Breast epithelium (tissue), 4 donors: ENCODE data around the gene SLC25A21. TPM values are rescaled to one million over a fixed set of nuclear protein-coding genes. Genes with fewer than 3 reads are reported as not detected.

Experiments
- DNase-seq, 2 donors: peaks; one replicate each; pipeline ENCODE4 v3.0.0-alpha.2; 2019; ENCODE audit warnings: low spot score in 2 of 2
- H3K27ac ChIP-seq, 2 donors: fragments of 200-600 bp; sonication (generic) in 1 of 2; one replicate each; pipeline ENCODE4 v1.5.1; 2016 to 2019; ENCODE audit warnings: mild to moderate bottlenecking in 1 of 2
- H3K27me3 ChIP-seq, 2 donors: fragments of 200-600 bp; sonication (generic) in 1 of 2; one replicate each; pipeline versions ENCODE4 v1.5.1 to v1.6.0; 2017 to 2019; ENCODE audit warnings: control low read depth in 1 of 2, mild to moderate bottlenecking in 1 of 2
- H3K36me3 ChIP-seq: fragments of 200-600 bp; one replicate; pipeline ENCODE4 v1.5.1; 2019
- H3K4me1 ChIP-seq, 2 donors: fragments of 200-600 bp; sonication (generic); one replicate each; pipeline ENCODE4 v1.5.1; 2016 to 2019; ENCODE audit warnings: control low read depth in 1 of 2
- H3K4me3 ChIP-seq, 3 donors: fragments of 200-600 bp; sonication (generic); 1 replicate in 2 of 3; 2 replicates in 1 of 3; pipeline ENCODE4 v1.5.1; 2016 to 2019; ENCODE audit warnings: mild to moderate bottlenecking in 3 of 3, moderate library complexity in 2 of 3
- H3K9me3 ChIP-seq, 2 donors: fragments of 200-600 bp; sonication (generic) in 1 of 2; one replicate each; pipeline ENCODE4 v1.5.1; 2016 to 2019; ENCODE audit warnings: control low read depth in 1 of 2
- POLR2A ChIP-seq: fragments of 450-650 bp; IDR thresholded peaks from one replicate; pipeline ENCODE4 v1.6.1; 2016; ENCODE audit warnings: antibody characterized with exemption, mild to moderate bottlenecking, moderate library complexity
- POLR2AphosphoS5 ChIP-seq, 3 donors: sonication (generic); formaldehyde crosslinking; IDR thresholded peaks; one replicate each; pipeline ENCODE4 v1.6.1; 2017; ENCODE audit warnings: antibody characterized with exemption in 3 of 3
- intact Hi-C: fragments of 100-400 bp; cut with DNase I; formaldehyde crosslinking; loops from one replicate; pipeline ENCODE4 v1.15.1; 2023; ENCODE audit warnings: low total_unique reads
- total RNA-seq, 3 donors: library from RNA; depleted of rRNA; stranded (reverse); fragments of >200 nt; gene quantifications; one replicate each; pipeline ENCODE4 v1.1.0, GENCODE V29; 2016
- TF ChIP-seq, protein P1 (sequence below), 3 donors: fragments of 450-650 bp; IDR thresholded peaks; one replicate each; pipeline ENCODE4 v1.5.1; 2016 to 2017; ENCODE audit warnings: antibody characterized with exemption in 3 of 3, mild to moderate bottlenecking in 3 of 3, moderate library complexity in 3 of 3

Gene SLC25A21
- total RNA-seq, 3 donors from 2014 or later, result 0.66 to 2.3 (median 1.6) TPM

DNA sequence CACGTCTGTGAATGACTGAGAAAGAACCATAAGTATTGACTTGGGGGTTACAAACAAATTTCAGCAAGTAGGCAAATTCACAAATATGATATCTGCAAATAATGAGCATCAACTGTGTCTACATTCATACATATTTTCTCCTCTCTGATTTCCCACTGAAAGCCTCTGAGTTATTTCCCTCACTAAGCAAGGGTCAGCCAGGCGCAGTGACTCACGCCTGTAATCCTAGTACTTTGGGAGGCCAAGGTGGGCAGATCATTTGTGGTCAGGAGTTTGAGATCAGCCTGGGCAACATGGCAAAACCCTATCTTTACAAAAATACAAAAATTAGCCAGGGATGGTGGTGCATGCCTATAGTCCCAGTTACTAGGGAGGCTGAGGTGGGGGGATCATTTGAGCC is 80.8 kb downstream of the SLC25A21 start:
- no peak overlapping the region for H3K27ac ChIP-seq
- no peak for TF ChIP-seq POLR2AphosphoS5 (IDR thresholded peaks at IDR 0.05)
- no peak for TF ChIP-seq POLR2A
- TF ChIP-seq, protein P1, sequence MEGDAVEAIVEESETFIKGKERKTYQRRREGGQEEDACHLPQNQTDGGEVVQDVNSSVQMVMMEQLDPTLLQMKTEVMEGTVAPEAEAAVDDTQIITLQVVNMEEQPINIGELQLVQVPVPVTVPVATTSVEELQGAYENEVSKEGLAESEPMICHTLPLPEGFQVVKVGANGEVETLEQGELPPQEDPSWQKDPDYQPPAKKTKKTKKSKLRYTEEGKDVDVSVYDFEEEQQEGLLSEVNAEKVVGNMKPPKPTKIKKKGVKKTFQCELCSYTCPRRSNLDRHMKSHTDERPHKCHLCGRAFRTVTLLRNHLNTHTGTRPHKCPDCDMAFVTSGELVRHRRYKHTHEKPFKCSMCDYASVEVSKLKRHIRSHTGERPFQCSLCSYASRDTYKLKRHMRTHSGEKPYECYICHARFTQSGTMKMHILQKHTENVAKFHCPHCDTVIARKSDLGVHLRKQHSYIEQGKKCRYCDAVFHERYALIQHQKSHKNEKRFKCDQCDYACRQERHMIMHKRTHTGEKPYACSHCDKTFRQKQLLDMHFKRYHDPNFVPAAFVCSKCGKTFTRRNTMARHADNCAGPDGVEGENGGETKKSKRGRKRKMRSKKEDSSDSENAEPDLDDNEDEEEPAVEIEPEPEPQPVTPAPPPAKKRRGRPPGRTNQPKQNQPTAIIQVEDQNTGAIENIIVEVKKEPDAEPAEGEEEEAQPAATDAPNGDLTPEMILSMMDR (IDR thresholded peaks at IDR 0.05), result no peak
- no peaks in the 10 kb centered on the region for H3K4me1 ChIP-seq
- no peaks in the 10 kb centered on the region for H3K9me3 ChIP-seq
- intact Hi-C loops, result no loop called here
- H3K36me3 ChIP-seq, result no peaks in the 10 kb centered on the region
- no peak for DNase-seq
- no peaks in the 10 kb centered on the region for H3K27me3 ChIP-seq
- no peak overlapping the region for H3K4me3 ChIP-seq

DNA sequence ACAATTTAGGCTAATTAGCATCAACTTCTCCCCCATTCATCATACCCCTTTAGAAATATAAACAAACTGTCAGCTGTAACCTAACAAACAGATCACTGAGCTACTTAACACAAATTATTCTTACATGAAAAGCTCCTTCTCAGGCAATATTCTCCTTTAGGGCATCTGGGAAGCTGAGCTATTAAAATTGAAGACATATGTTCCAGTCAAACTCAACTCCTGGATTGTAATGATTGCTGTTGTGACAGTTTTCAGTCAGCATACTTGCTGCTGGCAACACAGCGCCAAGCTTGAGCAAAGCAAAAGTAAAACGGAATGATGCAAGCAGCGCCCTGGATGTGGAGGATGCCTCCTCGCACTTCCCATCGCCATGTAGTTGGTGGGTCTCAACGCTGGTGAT is 82.4 kb downstream of the SLC25A21 start:
- H3K27ac ChIP-seq, result no peak overlapping the region
- no peaks in the 10 kb centered on the region for H3K9me3 ChIP-seq
- no peak for TF ChIP-seq POLR2AphosphoS5 (IDR thresholded peaks at IDR 0.05)
- TF ChIP-seq, protein P1 (IDR thresholded peaks at IDR 0.05), result no peak
- TF ChIP-seq POLR2A, result no peak
- no peak overlapping the region for H3K4me3 ChIP-seq
- H3K4me1 ChIP-seq, result no peaks in the 10 kb centered on the region
- no peaks in the 10 kb centered on the region for H3K36me3 ChIP-seq
- DNase-seq, result no peak
- H3K27me3 ChIP-seq, result no peaks in the 10 kb centered on the region
- intact Hi-C loops, result no loop called here

DNA sequence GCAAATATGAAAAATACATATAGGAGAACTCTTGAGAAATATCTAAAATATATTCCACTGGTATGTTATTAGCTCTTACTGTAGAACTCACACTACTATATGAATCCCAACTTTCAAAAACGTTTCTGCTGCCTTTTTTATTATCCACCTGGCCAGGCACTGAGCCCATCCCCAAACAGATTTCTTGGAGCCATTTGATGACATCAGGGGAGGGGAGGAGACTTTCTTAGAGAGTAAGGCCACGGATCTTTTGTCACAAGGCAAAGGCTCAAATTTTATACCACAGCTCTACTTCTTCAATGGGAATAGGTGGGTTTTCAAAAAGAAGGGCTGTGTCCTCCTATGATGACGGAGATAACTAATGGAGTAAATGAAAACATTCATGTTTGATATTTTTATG is 83.0 kb downstream of the SLC25A21 start:
- intact Hi-C loops, result no loop called here
- Histone ChIP-seq H3K27me3 (no peaks in the 10 kb centered on the region), H3K9me3 (no peaks in the 10 kb centered on the region), H3K4me3 (no peak overlapping the region), H3K36me3 (no peaks in the 10 kb centered on the region), H3K27ac (no peak overlapping the region), H3K4me1 (no peaks in the 10 kb centered on the region)
- TF ChIP-seq POLR2A, result no peak
- TF ChIP-seq POLR2AphosphoS5 (IDR thresholded peaks at IDR 0.05), result no peak
- TF ChIP-seq, protein P1 (IDR thresholded peaks at IDR 0.05), result no peak
- no peak for DNase-seq

DNA sequence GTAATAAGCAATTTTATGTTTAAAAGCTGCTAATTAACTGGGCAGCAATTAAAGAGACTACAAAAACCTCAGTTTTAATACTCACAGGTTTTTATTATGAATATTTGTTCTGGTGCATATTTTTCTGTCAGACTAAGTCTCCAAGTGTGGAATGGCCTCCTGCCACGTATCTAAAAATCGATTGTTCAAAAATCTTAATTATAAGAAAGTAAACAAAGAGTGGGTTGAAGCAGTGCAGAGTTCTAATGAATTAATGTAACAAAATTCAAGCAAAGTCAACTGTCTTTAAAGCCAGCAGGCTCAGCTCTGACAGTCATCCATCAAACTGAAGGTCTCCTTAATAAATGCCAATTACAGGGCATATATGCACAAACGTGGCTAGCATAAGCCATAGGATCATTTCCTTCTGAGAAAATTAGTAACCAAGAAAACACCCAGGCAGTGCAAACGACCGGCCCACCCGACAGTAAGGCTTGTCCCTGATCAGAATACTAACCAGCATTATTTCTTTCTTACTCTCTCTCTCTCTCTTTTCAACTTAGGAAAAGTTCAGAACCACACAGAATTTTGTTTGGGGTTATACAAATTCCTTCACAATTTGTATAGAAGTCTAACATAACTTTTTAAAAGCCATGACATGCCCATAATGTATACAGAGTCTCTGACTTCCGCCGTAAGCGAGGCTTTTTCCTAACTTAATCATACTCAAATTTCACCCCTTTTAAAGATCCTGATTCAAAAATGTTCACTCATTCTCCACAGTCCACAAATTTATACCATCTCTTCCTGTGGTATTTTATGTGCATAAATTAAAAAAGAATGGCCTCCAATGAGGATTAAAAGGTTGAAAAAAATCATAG is 83.8 kb downstream of the SLC25A21 start:
- Histone ChIP-seq H3K4me3 (no peak overlapping the region), H3K9me3 (no peaks in the 10 kb centered on the region), H3K36me3 (no peaks in the 10 kb centered on the region), H3K4me1 (no peaks in the 10 kb centered on the region), H3K27me3 (no peaks in the 10 kb centered on the region), H3K27ac (no peak overlapping the region)
- TF ChIP-seq POLR2AphosphoS5 (IDR thresholded peaks at IDR 0.05) (no peak), POLR2A (no peak)
- TF ChIP-seq, protein P1 (IDR thresholded peaks at IDR 0.05), result no peak
- DNase-seq, result no peak
- intact Hi-C loops, result no loop called here

DNA sequence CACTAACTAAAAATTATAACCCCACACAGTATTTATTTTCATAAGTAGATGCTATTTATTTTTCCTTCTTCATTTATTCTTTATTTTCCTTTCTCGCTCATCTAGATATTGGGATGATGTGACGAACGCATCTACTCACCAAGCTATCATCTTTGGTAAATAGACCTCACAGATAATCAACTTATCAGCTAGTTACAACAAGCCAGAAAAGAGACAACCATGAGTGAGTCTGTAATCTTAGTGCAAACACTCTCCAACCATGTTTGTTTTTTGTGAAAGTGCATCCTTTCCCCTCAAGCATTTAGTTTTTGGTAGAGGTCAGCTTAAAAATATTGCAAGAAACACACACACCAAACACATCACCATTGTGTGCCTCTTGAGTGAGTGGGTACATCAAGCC is 84.9 kb downstream of the SLC25A21 start:
- DNase-seq, result no peak
- TF ChIP-seq, protein P1 (IDR thresholded peaks at IDR 0.05), result no peak
- TF ChIP-seq POLR2AphosphoS5 (IDR thresholded peaks at IDR 0.05) (no peak), POLR2A (no peak)
- Histone ChIP-seq H3K4me1 (no peaks in the 10 kb centered on the region), H3K4me3 (no peak overlapping the region), H3K27me3 (no peaks in the 10 kb centered on the region), H3K27ac (no peak overlapping the region), H3K9me3 (no peaks in the 10 kb centered on the region), H3K36me3 (no peaks in the 10 kb centered on the region)
- intact Hi-C loops, result no loop called here
